SK-N-MC (cell line): ENCODE measurements around the gene THUMPD1.
"Not testable (repeated sequence)": the region's sequence is repeated elsewhere in the genome, so short reads cannot be mapped to it uniquely, and the experiment has no call there.

ENCODE experiments used
- DNase-seq: peaks from one replicate; pipeline ENCODE4 v3.0.0-alpha.2; 2011; ENCODE audit warnings: low read depth, low spot score
- H3K27ac ChIP-seq: fragments of 200-600 bp; sonication (generic); 2 replicates; pipeline ENCODE4 v1.5.1; 2016; ENCODE audit warnings: mixed run types
- H3K36me3 ChIP-seq: fragments of 200-600 bp; sonication (generic); 2 replicates; pipeline ENCODE4 v1.6.1; 2017; ENCODE audit warnings: antibody characterized with exemption, low read length, mixed read lengths; ENCODE audit not compliant: insufficient read depth
- H3K4me3 ChIP-seq: fragments of 200-600 bp; sonication (generic); 2 replicates; pipeline ENCODE4 v1.5.1; 2016
- H3K9ac ChIP-seq: fragments of 200-600 bp; sonication (generic); 2 replicates; pipeline ENCODE4 v1.8.0; 2017; ENCODE audit warnings: mixed run types, mixed read lengths; ENCODE audit not compliant: insufficient read length
- H3K9me3 ChIP-seq: fragments of 200-600 bp; sonication (generic); 2 replicates; pipeline ENCODE4 v1.6.1; 2017; ENCODE audit warnings: low read depth, mild to moderate bottlenecking, antibody characterized with exemption, low read length, moderate library complexity, mixed read lengths
- EZH2 ChIP-seq: fragments of 200-600 bp; sonication (generic); IDR thresholded peaks from one replicate; pipeline ENCODE4 v1.6.1; 2017; ENCODE audit warnings: antibody characterized with exemption
- FOXP2 ChIP-seq: optimal IDR thresholded peaks from 2 replicates; pipeline ENCODE3; 2011; ENCODE audit warnings: mild to moderate bottlenecking, moderate library complexity; ENCODE audit not compliant: insufficient read depth; ENCODE audit errors: extremely low read length, control extremely low read depth
- POLR2AphosphoS5 ChIP-seq: IDR thresholded peaks from 2 replicates; pipeline ENCODE4 v1.6.1; 2012; ENCODE audit warnings: mild to moderate bottlenecking, low read depth, low read length, borderline replicate concordance

The THUMPD1 gene

GRCh38 chr16:20726661-20727060 lies 15.0 kb downstream of the THUMPD1 start:
- no peak overlapping the region for H3K4me3 ChIP-seq
- no peak overlapping the region for H3K27ac ChIP-seq
- H3K36me3 ChIP-seq, result no peaks in the 10 kb centered on the region
- DNase-seq, result no peak
- H3K9ac ChIP-seq, result no peak overlapping the region
- no peak for TF ChIP-seq EZH2
- TF ChIP-seq FOXP2, result no peak
- TF ChIP-seq POLR2AphosphoS5, result no peak
- H3K9me3 ChIP-seq, result no peaks in the 10 kb centered on the region

GRCh38 chr16:20720251-20720650 lies 21.4 kb downstream of the THUMPD1 start:
- H3K27ac ChIP-seq, result no peak overlapping the region
- no peak overlapping the region for H3K4me3 ChIP-seq
- H3K36me3 ChIP-seq, result no peaks in the 10 kb centered on the region
- DNase-seq, result no peak
- TF ChIP-seq EZH2 (no peak), FOXP2 (no peak), POLR2AphosphoS5 (no peak)
- H3K9ac ChIP-seq, result no peak overlapping the region
- H3K9me3 ChIP-seq, result no peaks in the 10 kb centered on the region

- not testable (repeated sequence) for DNase-seq, H3K36me3 ChIP-seq, H3K9ac ChIP-seq, H3K4me3 ChIP-seq, H3K27ac ChIP-seq, H3K9me3 ChIP-seq
Observed at GRCh38 chr16:20717718-20718117, 23.9 kb downstream of the THUMPD1 start.

- Histone ChIP-seq H3K4me3 (no peak overlapping the region), H3K9me3 (no peaks in the 10 kb centered on the region), H3K9ac (no peak overlapping the region), H3K36me3 (no peaks in the 10 kb centered on the region), H3K27ac (no peak overlapping the region)
- no peak for DNase-seq
- TF ChIP-seq EZH2 (no peak), POLR2AphosphoS5 (no peak), FOXP2 (no peak)
Observed at GRCh38 chr16:20711277-20711911, 30.2 kb downstream of the THUMPD1 start.

- H3K9me3 ChIP-seq, H3K9ac ChIP-seq, H3K36me3 ChIP-seq, DNase-seq, H3K4me3 ChIP-seq, H3K27ac ChIP-seq: not testable (repeated sequence)
Observed at GRCh38 chr16:20708129-20708528, 33.5 kb downstream of the THUMPD1 start.

- TF ChIP-seq FOXP2 (no peak), POLR2AphosphoS5 (no peak), EZH2 (no peak)
- Histone ChIP-seq H3K27ac (no peak overlapping the region), H3K4me3 (no peak overlapping the region), H3K9ac (no peak overlapping the region), H3K36me3 (no peaks in the 10 kb centered on the region), H3K9me3 (no peaks in the 10 kb centered on the region)
- DNase-seq, result no peak
Observed at GRCh38 chr16:20707461-20707860, 34.2 kb downstream of the THUMPD1 start.

- H3K9ac ChIP-seq, H3K9me3 ChIP-seq, H3K27ac ChIP-seq, H3K36me3 ChIP-seq, H3K4me3 ChIP-seq, DNase-seq: not testable (repeated sequence)
Observed at GRCh38 chr16:20705972-20706371, 35.6 kb downstream of the THUMPD1 start.

GRCh38 chr16:20704281-20704680 lies 37.3 kb downstream of the THUMPD1 start:
- no peak overlapping the region for H3K4me3 ChIP-seq
- DNase-seq, result no peak
- TF ChIP-seq FOXP2, result no peak
- TF ChIP-seq EZH2, result no peak
- no peak for TF ChIP-seq POLR2AphosphoS5
- H3K9me3 ChIP-seq, result no peaks in the 10 kb centered on the region
- no peak overlapping the region for H3K27ac ChIP-seq
- no peaks in the 10 kb centered on the region for H3K36me3 ChIP-seq
- no peak overlapping the region for H3K9ac ChIP-seq

- H3K4me3 ChIP-seq, H3K9me3 ChIP-seq, H3K27ac ChIP-seq, DNase-seq, H3K9ac ChIP-seq, H3K36me3 ChIP-seq: not testable (repeated sequence)
Observed at GRCh38 chr16:20701692-20702091, 39.9 kb downstream of the THUMPD1 start.

- no peak for DNase-seq
- TF ChIP-seq POLR2AphosphoS5 (no peak), FOXP2 (no peak), EZH2 (no peak)
- H3K4me3 ChIP-seq, result no peak overlapping the region
- no peaks in the 10 kb centered on the region for H3K36me3 ChIP-seq
- H3K9me3 ChIP-seq, result no peaks in the 10 kb centered on the region
- no peak overlapping the region for H3K9ac ChIP-seq
- no peak overlapping the region for H3K27ac ChIP-seq
Observed at GRCh38 chr16:20696618-20697017, 45.0 kb downstream of the THUMPD1 start.
